ENCODE data around the gene PTPRN2. TPM values are rescaled to one million over a fixed set of nuclear protein-coding genes. Genes with fewer than 3 reads are reported as not detected.

Gene PTPRN2
- total RNA-seq, 2 experiments from 2014 or later = 4.7 to 4.8 TPM

- H3K27me3 Mint-ChIP-seq = no peaks in the 10 kb centered on the region
- ChIA-PET POLR2A (no interaction called here), CTCF (no interaction called here)
- H3K27ac Mint-ChIP-seq = no peak overlapping the region
- no peaks in the 10 kb centered on the region for H3K4me1 Mint-ChIP-seq
- H3K36me3 Mint-ChIP-seq (ENCODE audit: low read depth) = peaks cover 7% of the 10 kb centered on the region
- no peak overlapping the region for H3K4me3 Mint-ChIP-seq
- DNase-seq = no peak
- H3K9me3 Mint-ChIP-seq = peaks cover 30% of the 10 kb centered on the region
Measured at GRCh38 chr7:158321936-158322615, 265.5 kb downstream of the PTPRN2 start.

GRCh38 chr7:158321056-158321700, 266.4 kb downstream of the PTPRN2 start:
- no peak overlapping the region for H3K4me3 Mint-ChIP-seq
- DNase-seq = no peak
- no peaks in the 10 kb centered on the region for H3K27me3 Mint-ChIP-seq
- no peak overlapping the region for H3K27ac Mint-ChIP-seq
- H3K9me3 Mint-ChIP-seq = peaks cover 25% of the 10 kb centered on the region
- H3K36me3 Mint-ChIP-seq (ENCODE audit: low read depth) = peaks cover 3% of the 10 kb centered on the region
- no peaks in the 10 kb centered on the region for H3K4me1 Mint-ChIP-seq
- CTCF ChIA-PET = no interaction called here
- POLR2A ChIA-PET = no interaction called here

GRCh38 chr7:158320328-158320727, 267.3 kb downstream of the PTPRN2 start:
- Mint-ChIP-seq H3K27ac (no peak overlapping the region), H3K36me3 (ENCODE audit: low read depth) (peaks cover 3% of the 10 kb centered on the region), H3K9me3 (peaks cover 33% of the 10 kb centered on the region), H3K27me3 (no peaks in the 10 kb centered on the region), H3K4me1 (no peaks in the 10 kb centered on the region), H3K4me3 (no peak overlapping the region)
- ChIA-PET CTCF (no interaction called here), POLR2A (no interaction called here)
- DNase-seq = no peak

GRCh38 chr7:158318511-158318913, 269.1 kb downstream of the PTPRN2 start:
- no peaks in the 10 kb centered on the region for H3K36me3 Mint-ChIP-seq (ENCODE audit: low read depth)
- peaks cover 29% of the 10 kb centered on the region for H3K9me3 Mint-ChIP-seq
- H3K4me3 Mint-ChIP-seq = no peak overlapping the region
- CTCF ChIA-PET = no interaction called here
- no peaks in the 10 kb centered on the region for H3K4me1 Mint-ChIP-seq
- POLR2A ChIA-PET = no interaction called here
- no peaks in the 10 kb centered on the region for H3K27me3 Mint-ChIP-seq
- DNase-seq = no peak
- H3K27ac Mint-ChIP-seq = no peak overlapping the region

GRCh38 chr7:158317238-158318205, 270.1 kb downstream of the PTPRN2 start:
- H3K4me1 Mint-ChIP-seq = no peaks in the 10 kb centered on the region
- peaks cover 1% of the 10 kb centered on the region for H3K36me3 Mint-ChIP-seq (ENCODE audit: low read depth)
- H3K9me3 Mint-ChIP-seq = peaks cover 31% of the 10 kb centered on the region
- ChIA-PET POLR2A (no interaction called here), CTCF (no interaction called here)
- H3K27me3 Mint-ChIP-seq = no peaks in the 10 kb centered on the region
- H3K27ac Mint-ChIP-seq = no peak overlapping the region
- no peak for DNase-seq
- H3K4me3 Mint-ChIP-seq = no peak overlapping the region

GRCh38 chr7:158316466-158317031, 271.1 kb downstream of the PTPRN2 start:
- Mint-ChIP-seq H3K4me3 (no peak overlapping the region), H3K4me1 (no peaks in the 10 kb centered on the region), H3K9me3 (peaks cover 36% of the 10 kb centered on the region), H3K27me3 (no peaks in the 10 kb centered on the region), H3K36me3 (ENCODE audit: low read depth) (peaks cover 6% of the 10 kb centered on the region), H3K27ac (no peak overlapping the region)
- POLR2A ChIA-PET = no interaction called here
- CTCF ChIA-PET = no interaction called here
- DNase-seq = no peak

GRCh38 chr7:158315881-158316280, 271.7 kb downstream of the PTPRN2 start:
- Mint-ChIP-seq H3K4me3 (no peak overlapping the region), H3K36me3 (ENCODE audit: low read depth) (peaks cover 6% of the 10 kb centered on the region), H3K4me1 (no peaks in the 10 kb centered on the region), H3K27ac (no peak overlapping the region), H3K9me3 (peaks cover 37% of the 10 kb centered on the region), H3K27me3 (no peaks in the 10 kb centered on the region)
- CTCF ChIA-PET = no interaction called here
- POLR2A ChIA-PET = no interaction called here
- no peak for DNase-seq

GRCh38 chr7:158315326-158315725, 272.3 kb downstream of the PTPRN2 start:
- ChIA-PET POLR2A (no interaction called here), CTCF (no interaction called here)
- peaks cover 34% of the 10 kb centered on the region for H3K9me3 Mint-ChIP-seq
- DNase-seq = no peak
- no peak overlapping the region for H3K4me3 Mint-ChIP-seq
- no peak overlapping the region for H3K27ac Mint-ChIP-seq
- no peaks in the 10 kb centered on the region for H3K4me1 Mint-ChIP-seq
- no peaks in the 10 kb centered on the region for H3K27me3 Mint-ChIP-seq
- H3K36me3 Mint-ChIP-seq (ENCODE audit: low read depth) = peaks cover 6% of the 10 kb centered on the region

GRCh38 chr7:158314394-158314793, 273.2 kb downstream of the PTPRN2 start:
- CTCF ChIA-PET = no interaction called here
- H3K4me3 Mint-ChIP-seq = no peak overlapping the region
- DNase-seq = no peak
- H3K27ac Mint-ChIP-seq = no peak overlapping the region
- peaks cover 38% of the 10 kb centered on the region for H3K9me3 Mint-ChIP-seq
- H3K36me3 Mint-ChIP-seq (ENCODE audit: low read depth) = peaks cover 6% of the 10 kb centered on the region
- POLR2A ChIA-PET = no interaction called here
- H3K27me3 Mint-ChIP-seq = no peaks in the 10 kb centered on the region
- no peaks in the 10 kb centered on the region for H3K4me1 Mint-ChIP-seq

GRCh38 chr7:158313931-158314330, 273.7 kb downstream of the PTPRN2 start:
- Mint-ChIP-seq H3K4me3 (no peak overlapping the region), H3K4me1 (no peaks in the 10 kb centered on the region)
- CTCF ChIA-PET = no interaction called here

GRCh38 chr7:158312789-158313188, 274.8 kb downstream of the PTPRN2 start:
- Mint-ChIP-seq H3K9me3 (peaks cover 40% of the 10 kb centered on the region), H3K36me3 (ENCODE audit: low read depth) (peaks cover 6% of the 10 kb centered on the region), H3K4me3 (no peak overlapping the region), H3K27me3 (no peaks in the 10 kb centered on the region), H3K27ac (no peak overlapping the region), H3K4me1 (no peaks in the 10 kb centered on the region)
- no peak for DNase-seq
- ChIA-PET CTCF (no interaction called here), POLR2A (no interaction called here)

More at GRCh38 chr7:158313931-158314330, 273.7 kb downstream of the PTPRN2 start:
- no peaks in the 10 kb centered on the region for H3K27me3 Mint-ChIP-seq
- POLR2A ChIA-PET = no interaction called here
- DNase-seq = no peak
- peaks cover 6% of the 10 kb centered on the region for H3K36me3 Mint-ChIP-seq (ENCODE audit: low read depth)
- H3K9me3 Mint-ChIP-seq = peaks cover 38% of the 10 kb centered on the region
- H3K27ac Mint-ChIP-seq = no peak overlapping the region

GRCh38 chr7:158311791-158312190, 275.8 kb downstream of the PTPRN2 start:
- ChIA-PET CTCF (no interaction called here), POLR2A (no interaction called here)
- peaks cover 6% of the 10 kb centered on the region for H3K36me3 Mint-ChIP-seq (ENCODE audit: low read depth)
- peaks cover 46% of the 10 kb centered on the region for H3K9me3 Mint-ChIP-seq
- H3K27ac Mint-ChIP-seq = no peak overlapping the region
- H3K27me3 Mint-ChIP-seq = no peaks in the 10 kb centered on the region
- H3K4me1 Mint-ChIP-seq = no peaks in the 10 kb centered on the region
- DNase-seq = no peak
- no peak overlapping the region for H3K4me3 Mint-ChIP-seq

GRCh38 chr7:158310924-158311666, 276.5 kb downstream of the PTPRN2 start:
- DNase-seq = no peak
- H3K27me3 Mint-ChIP-seq = no peaks in the 10 kb centered on the region
- ChIA-PET POLR2A (no interaction called here), CTCF (no interaction called here)
- no peak overlapping the region for H3K4me3 Mint-ChIP-seq
- no peak overlapping the region for H3K27ac Mint-ChIP-seq
- H3K9me3 Mint-ChIP-seq = peaks cover 44% of the 10 kb centered on the region
- peaks cover 6% of the 10 kb centered on the region for H3K36me3 Mint-ChIP-seq (ENCODE audit: low read depth)
- H3K4me1 Mint-ChIP-seq = no peaks in the 10 kb centered on the region
